ENCODE results near the gene MAP7D1.
"Not testable (repeated sequence)": the region's sequence is repeated elsewhere in the genome, so short reads cannot be mapped to it uniquely, and the experiment has no call there.

The MAP7D1 gene

DNA sequence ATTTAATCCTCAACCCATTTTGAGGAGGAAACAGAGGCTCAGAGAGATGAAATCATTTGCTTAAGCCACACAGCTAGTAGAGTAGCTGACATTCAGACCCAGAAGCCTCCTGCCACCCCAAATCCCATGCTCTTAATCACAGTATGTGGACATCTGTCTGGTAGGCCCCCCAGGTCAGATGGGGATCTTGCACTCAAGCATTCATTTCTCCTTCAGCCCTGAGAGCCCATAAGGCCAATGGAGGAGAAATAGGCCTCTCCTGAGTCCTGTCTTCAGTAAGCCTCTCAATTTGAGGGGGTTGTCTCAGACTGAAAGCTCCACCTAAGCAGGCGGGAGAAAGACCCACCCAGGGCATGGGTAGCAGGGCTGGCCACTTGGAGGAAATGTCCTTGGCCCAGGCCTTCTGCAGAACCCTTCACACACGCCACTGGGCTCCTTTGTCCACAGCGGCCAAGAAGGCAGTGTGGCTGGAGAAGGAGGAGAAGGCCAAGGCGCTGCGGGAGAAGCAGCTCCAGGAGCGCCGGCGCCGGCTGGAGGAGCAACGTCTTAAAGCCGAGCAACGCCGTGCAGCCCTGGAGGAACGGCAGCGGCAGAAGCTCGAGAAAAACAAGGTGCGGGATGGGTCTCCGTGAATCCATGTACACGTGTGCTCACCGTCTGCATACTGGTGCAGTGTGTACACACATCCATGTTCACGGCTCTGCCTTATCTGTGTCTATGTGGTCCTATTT, 16.2 kb downstream of the MAP7D1 start:
- DNase-seq = no peak

- DNase-seq = no peak
Measured at GRCh38 chr1:36172983-36173382, 17.0 kb downstream of the MAP7D1 start.

DNA sequence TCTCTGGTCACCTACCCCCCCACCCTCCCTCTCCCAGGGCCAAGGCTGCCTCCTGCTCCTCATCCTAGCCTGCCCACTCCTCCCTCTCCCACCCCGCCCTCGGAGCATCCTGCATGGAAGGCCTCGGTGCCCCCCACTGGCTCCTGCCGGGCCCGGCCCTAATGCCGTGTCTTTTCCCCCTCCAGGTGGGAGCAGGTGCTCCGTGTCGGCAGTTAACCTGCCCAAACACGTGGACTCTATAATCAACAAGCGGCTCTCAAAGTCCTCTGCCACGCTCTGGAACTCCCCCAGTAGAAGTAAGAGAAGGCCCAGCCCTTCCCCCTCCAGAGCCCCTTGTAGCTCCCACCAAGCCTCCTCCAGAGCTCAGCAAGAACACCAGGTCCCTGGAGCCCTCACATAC, 18.8 kb downstream of the MAP7D1 start:
- no peak for DNase-seq

DNA sequence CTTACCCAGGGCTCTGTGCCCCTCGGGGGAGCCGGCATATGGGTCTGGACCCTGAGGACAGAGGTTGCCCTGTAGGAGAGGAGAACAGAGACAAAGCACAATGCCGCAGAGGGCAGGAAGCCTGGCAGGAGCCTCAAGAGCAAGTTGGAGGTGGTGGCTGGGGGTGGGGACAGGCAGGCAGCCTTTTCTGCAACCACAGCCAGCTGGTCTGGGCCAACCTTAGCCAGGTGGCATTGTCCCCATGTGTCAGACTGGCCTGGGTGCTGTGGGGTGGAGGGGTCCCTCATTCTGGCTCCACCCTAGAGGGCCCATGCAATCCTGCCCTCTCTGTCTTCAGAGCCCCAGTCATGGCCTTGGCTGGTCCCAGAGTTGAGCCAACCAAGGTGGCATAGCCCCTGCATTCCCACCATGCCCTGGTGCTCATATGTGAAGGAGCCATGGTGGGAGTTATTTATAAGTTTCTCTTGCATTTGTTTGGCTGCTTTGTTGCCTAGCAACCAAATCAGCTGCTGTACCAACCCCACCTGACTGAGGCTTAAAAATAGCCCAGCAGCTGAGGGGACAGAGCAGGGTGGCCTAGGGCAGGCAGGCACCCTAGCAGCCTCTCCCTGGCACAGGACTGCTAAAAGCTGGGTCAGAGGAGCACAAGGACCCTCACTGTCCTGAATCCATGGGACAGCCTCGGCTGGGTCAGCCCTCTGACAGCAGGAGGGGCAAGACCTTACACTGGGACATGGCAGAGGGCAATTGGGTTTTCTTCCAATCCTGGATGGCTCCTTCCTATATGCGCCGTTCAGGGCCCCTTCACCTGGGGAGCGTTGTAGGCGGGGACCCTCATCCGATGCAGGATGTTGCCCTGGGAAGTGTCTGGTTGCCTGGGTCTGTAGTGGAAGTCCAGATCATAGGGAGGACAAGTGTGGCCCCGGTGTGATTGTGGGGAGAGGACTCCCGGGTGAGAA, 19.5 kb downstream of the MAP7D1 start:
- no peak for DNase-seq

GRCh38 chr1:36176106-36176949, 20.4 kb downstream of the MAP7D1 start:
- DNase-seq = no peak

DNA sequence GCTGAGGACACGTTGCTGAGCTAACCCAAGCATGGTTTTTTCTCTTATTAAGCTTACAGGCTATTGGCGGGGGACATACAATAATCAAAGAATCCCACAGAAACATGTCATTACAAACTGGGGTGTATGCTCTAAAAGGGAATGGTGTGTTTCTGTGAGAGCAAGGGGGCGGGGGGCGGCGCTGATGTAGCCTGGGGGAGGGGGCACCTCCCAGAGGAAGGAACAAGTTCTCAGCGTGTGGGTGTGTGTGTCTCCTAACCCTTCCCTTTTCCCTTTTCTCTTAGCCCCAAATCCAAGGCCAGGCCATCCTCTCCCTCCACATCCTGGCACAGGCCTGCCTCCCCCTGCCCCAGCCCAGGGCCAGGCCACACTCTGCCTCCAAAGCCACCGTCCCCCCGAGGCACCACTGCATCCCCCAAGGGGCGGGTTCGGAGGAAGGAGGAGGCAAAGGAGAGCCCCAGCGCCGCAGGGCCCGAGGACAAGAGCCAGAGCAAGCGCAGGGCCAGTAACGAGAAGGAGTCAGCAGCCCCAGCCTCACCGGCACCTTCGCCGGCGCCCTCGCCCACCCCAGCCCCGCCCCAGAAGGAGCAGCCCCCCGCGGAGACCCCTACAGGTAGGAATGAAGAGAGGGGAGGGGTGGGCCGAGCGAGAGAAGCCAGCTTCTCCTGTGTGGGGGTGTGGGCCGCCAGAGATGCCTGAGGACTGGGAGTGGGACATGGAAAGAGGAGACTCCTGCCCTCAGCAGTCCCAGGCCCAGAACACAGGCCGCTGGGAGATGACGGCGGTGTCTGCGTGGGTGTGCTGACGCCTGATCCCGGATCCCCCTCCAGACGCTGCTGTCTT, 21.9 kb downstream of the MAP7D1 start:
- DNase-seq = no peak

GRCh38 chr1:36178471-36179219, 22.7 kb downstream of the MAP7D1 start:
- DNase-seq = no peak

- no peak for DNase-seq
Measured at GRCh38 chr1:36179220-36179600, 23.2 kb downstream of the MAP7D1 start.

DNA sequence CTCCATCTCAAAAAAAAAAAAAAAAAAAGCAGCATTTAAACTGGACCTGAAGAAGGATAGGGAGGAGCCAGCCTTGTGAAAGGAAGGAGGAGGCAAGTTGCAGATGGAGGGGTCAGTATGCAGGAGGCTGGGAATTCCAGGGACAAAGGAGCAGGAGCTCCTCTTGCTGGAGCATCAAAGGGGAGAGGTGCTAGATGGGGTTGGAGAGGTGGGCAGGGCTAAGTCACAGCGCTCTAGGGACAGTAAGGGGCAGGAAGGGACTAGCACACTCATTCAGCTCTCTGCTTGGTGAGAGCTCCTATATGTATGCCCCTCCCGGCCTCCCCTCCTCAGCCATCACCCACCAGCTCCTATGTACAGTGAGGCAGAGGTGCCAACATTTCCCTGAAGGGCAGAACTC, 26.8 kb downstream of the MAP7D1 start:
- DNase-seq = no peak

DNA sequence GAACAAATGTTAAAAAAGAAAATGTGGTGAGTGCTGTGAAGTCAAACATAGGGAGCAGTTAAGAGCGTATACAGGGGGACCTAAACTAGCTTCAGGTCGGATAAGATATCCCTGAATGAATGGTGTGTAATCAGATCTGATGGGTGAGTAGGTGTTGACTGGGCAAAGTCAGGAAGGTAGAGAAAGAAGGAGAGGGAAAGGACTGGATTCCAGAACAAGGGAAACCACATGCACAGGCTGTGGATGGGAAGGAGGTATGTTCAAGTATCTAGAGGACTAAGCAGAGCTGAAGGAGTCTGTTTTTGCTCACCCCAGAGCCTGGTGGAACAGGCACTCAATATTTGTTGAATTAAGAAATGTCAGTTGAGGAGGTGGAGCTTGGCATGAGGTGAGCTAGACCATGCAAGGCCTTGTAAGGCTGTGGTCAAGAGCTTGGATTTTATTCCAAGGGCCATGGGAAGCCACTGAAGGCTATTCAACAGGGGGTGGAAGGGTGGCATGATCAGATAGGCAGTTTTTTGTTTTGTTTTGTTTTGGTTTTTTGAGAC, 27.4 kb downstream of the MAP7D1 start:
- no peak for DNase-seq

DNA sequence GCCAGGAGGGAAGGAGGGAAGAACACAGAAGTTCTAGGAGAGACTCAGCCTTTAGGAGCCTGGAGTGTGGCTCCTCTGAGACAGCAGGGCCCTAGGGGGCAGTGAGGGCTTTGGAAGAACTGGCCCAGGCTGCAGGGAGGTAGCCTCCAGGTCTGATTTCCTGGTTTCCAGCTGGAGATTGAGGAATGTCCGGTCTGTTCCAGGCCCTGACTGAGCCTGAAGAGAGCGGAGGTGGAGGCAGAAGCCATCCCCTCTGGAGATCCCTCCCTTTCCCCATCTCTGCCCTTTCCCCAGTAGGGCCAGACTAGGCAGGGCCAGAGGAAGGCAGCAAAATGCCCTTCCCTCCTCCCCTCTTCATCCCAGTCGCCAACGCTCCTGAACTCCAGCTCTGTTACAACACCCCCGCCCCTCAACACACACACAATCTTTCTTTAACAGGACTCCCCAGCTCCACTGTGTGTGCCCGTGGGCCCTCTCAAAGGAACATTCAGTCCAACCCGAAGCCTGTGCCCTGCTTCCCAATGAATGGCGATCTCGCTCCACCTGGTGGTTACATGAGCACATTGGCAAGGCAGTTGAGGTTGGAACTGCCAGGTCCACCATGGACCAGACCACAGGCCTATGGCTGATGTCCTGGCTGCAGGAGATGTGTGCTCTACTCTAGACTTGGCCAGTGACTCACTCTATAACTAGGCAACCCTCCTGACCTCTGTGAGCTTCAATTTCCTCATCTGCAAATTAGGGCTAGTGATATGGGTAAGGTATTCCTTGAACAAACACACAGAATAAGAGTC, 32.0 kb downstream of the MAP7D1 start:
- DNase-seq = peak; percentile 86

GRCh38 chr1:36196805-36197204, 40.8 kb downstream of the MAP7D1 start:
- not testable (repeated sequence) for DNase-seq

GRCh38 chr1:36198641-36199040, 42.7 kb downstream of the MAP7D1 start:
- DNase-seq = no peak

GRCh38 chr1:36199934-36200741, 44.2 kb downstream of the MAP7D1 start:
- DNase-seq = no peak

- DNase-seq = no peak
Measured at GRCh38 chr1:36203027-36203553, 47.1 kb downstream of the MAP7D1 start.

GRCh38 chr1:36203554-36204346, 47.8 kb downstream of the MAP7D1 start:
- no peak for DNase-seq

- no peak for DNase-seq
Measured at GRCh38 chr1:36204347-36204909, 48.5 kb downstream of the MAP7D1 start.

DNA sequence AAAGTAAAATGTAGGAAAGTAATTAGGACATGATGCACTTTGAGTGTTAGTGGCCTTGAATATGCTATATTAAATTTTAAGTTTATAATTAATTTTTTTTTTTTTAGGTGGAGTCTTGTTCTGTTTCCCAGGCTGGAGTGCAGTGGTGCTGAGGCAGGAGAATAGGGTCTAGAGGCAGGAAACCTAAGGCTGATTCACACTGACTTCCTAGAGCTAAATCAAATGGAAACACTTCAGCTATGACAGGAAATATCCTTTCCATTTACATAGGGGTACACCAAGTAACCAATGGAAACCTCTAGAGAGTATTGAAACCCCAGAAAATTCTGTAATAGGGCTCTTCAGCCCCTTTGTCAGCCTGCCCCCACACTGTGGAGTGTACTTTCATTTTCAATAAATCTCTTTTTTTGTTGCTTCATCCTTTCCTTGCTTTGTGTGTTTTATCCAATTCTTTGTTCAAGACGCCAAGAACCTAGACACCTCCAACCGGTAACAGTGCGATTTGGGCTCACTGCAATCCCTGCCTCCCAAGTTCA, 50.4 kb downstream of the MAP7D1 start:
- no peak for DNase-seq

All from amniotic stem cell (primary cell).